Measurements from ENCODE around the gene P4HB. TPM values are rescaled to one million over a fixed set of nuclear protein-coding genes. Genes with fewer than 3 reads are reported as not detected.

P4HB gene
- total and polyA plus RNA-seq, 7 experiments from 2014 or later: 161 to 568 (median 285) TPM

GRCh38 chr17:81902023-81902652 lies 41.8 kb upstream of the P4HB start, which contains the start of gene NPB:
NPB (plus strand) TSS chr17:81902238; CDS start chr17:81902278, 40 bp downstream.
- H3K9me3 ChIP-seq (ENCODE audit: control insufficient read depth in 2 of 3, low read length in 3 of 3): no peaks in the 10 kb centered on the region
- peaks cover 0 to 66% (median 11%) of the 10 kb centered on the region in 3 experiments for H3K36me3 ChIP-seq (ENCODE audit: control insufficient read depth in 2 of 3, insufficient read depth in 3 of 3, low read length in 3 of 3)
- no peak within 1 kb of the TSS for H3K4me3 ChIP-seq (ENCODE audit: low read length)
- H3K27ac ChIP-seq (ENCODE audit: low read depth, low read length): no peak within 1 kb of the TSS
- H3K27ac Mint-ChIP-seq: no peak within 1 kb of the TSS
- peak within 1 kb of the TSS in 8 of 10 donors; percentile 3 to 70 (median 34) for H3K4me3 Mint-ChIP-seq
- H3K27me3 Mint-ChIP-seq: peaks cover 8 to 18% (median 8%) of the 10 kb centered on the region in 5 donors
- peaks cover 5 to 22% (median 17%) of the 10 kb centered on the region in 5 donors for H3K36me3 Mint-ChIP-seq
- H3K9me3 Mint-ChIP-seq: no peaks in the 10 kb centered on the region
- DNase-seq: no peak
- H3K4me1 Mint-ChIP-seq: peaks cover 0 to 10% (median 8%) of the 10 kb centered on the region in 7 donors
- H3K4me1 ChIP-seq (ENCODE audit: control insufficient read depth in 2 of 2, insufficient read depth in 2 of 2, low read length in 2 of 2): no peaks in the 10 kb centered on the region
- POLR2A ChIA-PET: interaction anchor here (0.9 to 1.0 kb wide), 2 partner anchors 9 to 15 kb away, joined by 3 to 4 read pairs; partner anchors contain the start of gene PCYT2
- ATAC-seq: peak; percentile 34
- intact Hi-C loops (cut with micrococcal nuclease): no loop called here
- CTCF ChIA-PET: interaction anchor here (0.5 kb wide), 1 partner anchor 653 kb away, joined by 4 read pairs; no protein-coding TSS in a partner anchor
- peaks cover 0 to 4% of the 10 kb centered on the region in 2 donors for H3K27me3 ChIP-seq (ENCODE audit: control insufficient read depth in 2 of 2, insufficient read depth in 2 of 2, low read length in 2 of 2)

- Mint-ChIP-seq H3K4me1 (peaks cover 0 to 10% (median 8%) of the 10 kb centered on the region in 7 donors), H3K4me3 (peak overlapping the region in 9 of 10 donors; percentile 3 to 70 (median 54)), H3K36me3 (peaks cover 5 to 23% (median 17%) of the 10 kb centered on the region in 5 donors), H3K27me3 (peaks cover 8 to 18% (median 8%) of the 10 kb centered on the region in 5 donors), H3K9me3 (no peaks in the 10 kb centered on the region), H3K27ac (peak overlapping the region in 1 of 9 donors; percentile 54)
- Histone ChIP-seq H3K27me3 (ENCODE audit: control insufficient read depth in 2 of 2, insufficient read depth in 2 of 2, low read length in 2 of 2) (peaks cover 0 to 4% of the 10 kb centered on the region in 2 donors), H3K27ac (ENCODE audit: low read depth, low read length) (no peak overlapping the region), H3K4me3 (ENCODE audit: low read length) (no peak overlapping the region), H3K36me3 (ENCODE audit: control insufficient read depth in 2 of 3, insufficient read depth in 3 of 3, low read length in 3 of 3) (peaks cover 0 to 61% (median 11%) of the 10 kb centered on the region in 3 experiments), H3K4me1 (ENCODE audit: control insufficient read depth in 2 of 2, insufficient read depth in 2 of 2, low read length in 2 of 2) (no peaks in the 10 kb centered on the region), H3K9me3 (ENCODE audit: control insufficient read depth in 2 of 3, low read length in 3 of 3) (no peaks in the 10 kb centered on the region)
- intact Hi-C loops (cut with micrococcal nuclease): no loop called here
- ATAC-seq (peak; percentile 12), DNase-seq (no peak)
- ChIA-PET CTCF (no interaction called here), POLR2A (interaction anchor here (1.0 kb wide), 1 partner anchor 16 kb away, joined by 3 read pairs; no protein-coding TSS in a partner anchor)
Observed at GRCh38 chr17:81901167-81902022, 41.1 kb upstream of the P4HB start.

GRCh38 chr17:81900181-81900820 lies 40.0 kb upstream of the P4HB start:
- Mint-ChIP-seq H3K4me1 (peaks cover 0 to 10% (median 8%) of the 10 kb centered on the region in 7 donors), H3K27ac (peak overlapping the region in 1 of 9 donors; percentile 54)
- CTCF ChIA-PET: no interaction called here

GRCh38 chr17:81899514-81900166 lies 39.3 kb upstream of the P4HB start:
- no peak overlapping the region for H3K4me3 ChIP-seq (ENCODE audit: low read length)
- H3K4me1 ChIP-seq (ENCODE audit: control insufficient read depth in 2 of 2, insufficient read depth in 2 of 2, low read length in 2 of 2): no peaks in the 10 kb centered on the region
- intact Hi-C loops (cut with micrococcal nuclease): no loop called here
- peaks cover 0 to 4% of the 10 kb centered on the region in 2 donors for H3K27me3 ChIP-seq (ENCODE audit: control insufficient read depth in 2 of 2, insufficient read depth in 2 of 2, low read length in 2 of 2)
- ChIA-PET CTCF (no interaction called here), POLR2A (no interaction called here)
- Mint-ChIP-seq H3K9me3 (no peaks in the 10 kb centered on the region), H3K4me1 (peaks cover 0 to 10% (median 8%) of the 10 kb centered on the region in 7 donors), H3K4me3 (no peak overlapping the region), H3K27me3 (peaks cover 8 to 18% (median 8%) of the 10 kb centered on the region in 5 donors), H3K27ac (no peak overlapping the region), H3K36me3 (peaks cover 5 to 31% (median 17%) of the 10 kb centered on the region in 5 donors)
- H3K36me3 ChIP-seq (ENCODE audit: control insufficient read depth in 2 of 3, insufficient read depth in 3 of 3, low read length in 3 of 3): peaks cover 0 to 54% (median 14%) of the 10 kb centered on the region in 3 experiments
- DNase-seq (no peak), ATAC-seq (no peak)
- H3K9me3 ChIP-seq (ENCODE audit: control insufficient read depth in 2 of 3, low read length in 3 of 3): no peaks in the 10 kb centered on the region
- no peak overlapping the region for H3K27ac ChIP-seq (ENCODE audit: low read depth, low read length)

More at GRCh38 chr17:81900181-81900820, 40.0 kb upstream of the P4HB start:
- intact Hi-C loops (cut with micrococcal nuclease): no loop called here
- Histone ChIP-seq H3K4me3 (ENCODE audit: low read length) (no peak overlapping the region), H3K27ac (ENCODE audit: low read depth, low read length) (no peak overlapping the region), H3K27me3 (ENCODE audit: control insufficient read depth in 2 of 2, insufficient read depth in 2 of 2, low read length in 2 of 2) (peaks cover 0 to 4% of the 10 kb centered on the region in 2 donors), H3K4me1 (ENCODE audit: control insufficient read depth in 2 of 2, insufficient read depth in 2 of 2, low read length in 2 of 2) (no peaks in the 10 kb centered on the region), H3K9me3 (ENCODE audit: control insufficient read depth in 2 of 3, low read length in 3 of 3) (no peaks in the 10 kb centered on the region), H3K36me3 (ENCODE audit: control insufficient read depth in 2 of 3, insufficient read depth in 3 of 3, low read length in 3 of 3) (peaks cover 0 to 58% (median 12%) of the 10 kb centered on the region in 3 experiments)
- Mint-ChIP-seq H3K9me3 (no peaks in the 10 kb centered on the region), H3K36me3 (peaks cover 5 to 28% (median 17%) of the 10 kb centered on the region in 5 donors), H3K27me3 (peaks cover 8 to 18% (median 8%) of the 10 kb centered on the region in 5 donors), H3K4me3 (peak overlapping the region in 3 of 10 donors; percentile 47 to 70 (median 55))
- POLR2A ChIA-PET: no interaction called here
- DNase-seq (no peak), ATAC-seq (no peak)

GRCh38 chr17:81898885-81899284 lies 38.5 kb upstream of the P4HB start:
- H3K9me3 ChIP-seq (ENCODE audit: control insufficient read depth in 2 of 3, low read length in 3 of 3): no peaks in the 10 kb centered on the region
- peaks cover 0 to 4% of the 10 kb centered on the region in 2 donors for H3K27me3 ChIP-seq (ENCODE audit: control insufficient read depth in 2 of 2, insufficient read depth in 2 of 2, low read length in 2 of 2)
- ATAC-seq (no peak), DNase-seq (no peak)
- Mint-ChIP-seq H3K4me1 (peaks cover 0 to 10% (median 8%) of the 10 kb centered on the region in 7 donors), H3K4me3 (no peak overlapping the region), H3K27me3 (peaks cover 8 to 18% (median 8%) of the 10 kb centered on the region in 5 donors), H3K36me3 (peaks cover 5 to 31% (median 17%) of the 10 kb centered on the region in 5 donors), H3K27ac (no peak overlapping the region), H3K9me3 (no peaks in the 10 kb centered on the region)
- ChIA-PET POLR2A (no interaction called here), CTCF (no interaction called here)
- no peaks in the 10 kb centered on the region for H3K4me1 ChIP-seq (ENCODE audit: control insufficient read depth in 2 of 2, insufficient read depth in 2 of 2, low read length in 2 of 2)
- intact Hi-C loops (cut with micrococcal nuclease): no loop called here
- H3K4me3 ChIP-seq (ENCODE audit: low read length): no peak overlapping the region
- no peak overlapping the region for H3K27ac ChIP-seq (ENCODE audit: low read depth, low read length)
- peaks cover 0 to 49% (median 14%) of the 10 kb centered on the region in 3 experiments for H3K36me3 ChIP-seq (ENCODE audit: control insufficient read depth in 2 of 3, insufficient read depth in 3 of 3, low read length in 3 of 3)

Measured in naive thymus-derived CD4-positive, alpha-beta T cell (primary cell).